ENCODE results near the gene ARFGAP3.

The ARFGAP3 gene

GRCh38 chr22:42892571-42893316, 35.7 kb upstream of the ARFGAP3 start:
- TF ChIP-seq, protein P1, sequence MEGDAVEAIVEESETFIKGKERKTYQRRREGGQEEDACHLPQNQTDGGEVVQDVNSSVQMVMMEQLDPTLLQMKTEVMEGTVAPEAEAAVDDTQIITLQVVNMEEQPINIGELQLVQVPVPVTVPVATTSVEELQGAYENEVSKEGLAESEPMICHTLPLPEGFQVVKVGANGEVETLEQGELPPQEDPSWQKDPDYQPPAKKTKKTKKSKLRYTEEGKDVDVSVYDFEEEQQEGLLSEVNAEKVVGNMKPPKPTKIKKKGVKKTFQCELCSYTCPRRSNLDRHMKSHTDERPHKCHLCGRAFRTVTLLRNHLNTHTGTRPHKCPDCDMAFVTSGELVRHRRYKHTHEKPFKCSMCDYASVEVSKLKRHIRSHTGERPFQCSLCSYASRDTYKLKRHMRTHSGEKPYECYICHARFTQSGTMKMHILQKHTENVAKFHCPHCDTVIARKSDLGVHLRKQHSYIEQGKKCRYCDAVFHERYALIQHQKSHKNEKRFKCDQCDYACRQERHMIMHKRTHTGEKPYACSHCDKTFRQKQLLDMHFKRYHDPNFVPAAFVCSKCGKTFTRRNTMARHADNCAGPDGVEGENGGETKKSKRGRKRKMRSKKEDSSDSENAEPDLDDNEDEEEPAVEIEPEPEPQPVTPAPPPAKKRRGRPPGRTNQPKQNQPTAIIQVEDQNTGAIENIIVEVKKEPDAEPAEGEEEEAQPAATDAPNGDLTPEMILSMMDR (IDR thresholded peaks at IDR 0.05; ENCODE audit: low read depth, low read length): no peak
- H3K4me3 ChIP-seq (ENCODE audit: low read depth, low read length): no peak overlapping the region
- peaks cover 26% of the 10 kb centered on the region for H3K36me3 ChIP-seq
- no peak for DNase-seq
- H3K27ac ChIP-seq: no peak overlapping the region
- H3K9me3 ChIP-seq (ENCODE audit: severe bottlenecking): no peaks in the 10 kb centered on the region
- H3K27me3 ChIP-seq (ENCODE audit: insufficient read depth, low read depth, severe bottlenecking): no peaks in the 10 kb centered on the region

GRCh38 chr22:42892156-42892555, 35.1 kb upstream of the ARFGAP3 start:
- TF ChIP-seq, protein P1 (IDR thresholded peaks at IDR 0.05; ENCODE audit: low read depth, low read length): no peak
- Histone ChIP-seq H3K36me3 (peaks cover 26% of the 10 kb centered on the region), H3K9me3 (ENCODE audit: severe bottlenecking) (no peaks in the 10 kb centered on the region)

GRCh38 chr22:42891696-42892095, 34.6 kb upstream of the ARFGAP3 start:
- Histone ChIP-seq H3K9me3 (ENCODE audit: severe bottlenecking) (no peaks in the 10 kb centered on the region), H3K36me3 (peaks cover 26% of the 10 kb centered on the region), H3K27ac (no peak overlapping the region), H3K27me3 (ENCODE audit: insufficient read depth, low read depth, severe bottlenecking) (no peaks in the 10 kb centered on the region), H3K4me3 (ENCODE audit: low read depth, low read length) (no peak overlapping the region)
- no peak for DNase-seq
- TF ChIP-seq, protein P1 (IDR thresholded peaks at IDR 0.05; ENCODE audit: low read depth, low read length): no peak

More at GRCh38 chr22:42892156-42892555, 35.1 kb upstream of the ARFGAP3 start:
- no peak overlapping the region for H3K27ac ChIP-seq
- no peak overlapping the region for H3K4me3 ChIP-seq (ENCODE audit: low read depth, low read length)
- no peaks in the 10 kb centered on the region for H3K27me3 ChIP-seq (ENCODE audit: insufficient read depth, low read depth, severe bottlenecking)
- no peak for DNase-seq

- TF ChIP-seq, protein P1 (IDR thresholded peaks at IDR 0.05; ENCODE audit: low read depth, low read length): no peak
- no peaks in the 10 kb centered on the region for H3K9me3 ChIP-seq (ENCODE audit: severe bottlenecking)
- no peak overlapping the region for H3K4me3 ChIP-seq (ENCODE audit: low read depth, low read length)
- H3K27me3 ChIP-seq (ENCODE audit: insufficient read depth, low read depth, severe bottlenecking): no peaks in the 10 kb centered on the region
- H3K36me3 ChIP-seq: peaks cover 26% of the 10 kb centered on the region
- no peak for DNase-seq
- H3K27ac ChIP-seq: no peak overlapping the region
These were observed 33.9 kb upstream of the ARFGAP3 start for GRCh38 chr22:42891008-42891407.

- no peak overlapping the region for H3K27ac ChIP-seq
These were observed 32.2 kb upstream of the ARFGAP3 start for GRCh38 chr22:42889304-42889703.

More at GRCh38 chr22:42889304-42889703, 32.2 kb upstream of the ARFGAP3 start:
- DNase-seq: no peak
- TF ChIP-seq, protein P1 (IDR thresholded peaks at IDR 0.05; ENCODE audit: low read depth, low read length): no peak
- H3K9me3 ChIP-seq (ENCODE audit: severe bottlenecking): no peaks in the 10 kb centered on the region
- H3K27me3 ChIP-seq (ENCODE audit: insufficient read depth, low read depth, severe bottlenecking): no peaks in the 10 kb centered on the region
- H3K36me3 ChIP-seq: peaks cover 33% of the 10 kb centered on the region
- no peak overlapping the region for H3K4me3 ChIP-seq (ENCODE audit: low read depth, low read length)

All from WERI-Rb-1 (cell line).